Measurements from ENCODE around the gene RNF148. TPM values are rescaled to one million over a fixed set of nuclear protein-coding genes. Genes with fewer than 3 reads are reported as not detected.
"Not testable (repeated sequence)": the region's sequence is repeated elsewhere in the genome, so short reads cannot be mapped to it uniquely, and the experiment has no call there.

Gene RNF148
- total and polyA plus RNA-seq, 5 donors from 2014 or later = not detected

- not testable (repeated sequence) for DNase-seq; H3K4me1 ChIP-seq (ENCODE audit: control insufficient read depth, insufficient read depth, low read length, poor library complexity, severe bottlenecking)
- peaks cover 4 to 21% (median 9%) of the 10 kb centered on the region in 7 donors for H3K9me3 Mint-ChIP-seq
Measured at GRCh38 chr7:122679269-122679709, 23.4 kb downstream of the RNF148 start.

GRCh38 chr7:122677149-122677548 lies 25.6 kb downstream of the RNF148 start:
- H3K27ac Mint-ChIP-seq = no peak overlapping the region
- Histone ChIP-seq H3K36me3 (ENCODE audit: control insufficient read depth, insufficient read depth, low read length) (no peaks in the 10 kb centered on the region), H3K9me3 (ENCODE audit: control insufficient read depth in 2 of 2, low read length in 2 of 2) (peaks cover 0 to 2% of the 10 kb centered on the region in 2 experiments), H3K27me3 (ENCODE audit: control insufficient read depth, insufficient read depth, low read length) (no peaks in the 10 kb centered on the region), H3K4me1 (ENCODE audit: control insufficient read depth, insufficient read depth, low read length, poor library complexity, severe bottlenecking) (no peaks in the 10 kb centered on the region), H3K27ac (ENCODE audit: insufficient read depth, low read length, poor library complexity, severe bottlenecking) (no peak overlapping the region), H3K4me3 (ENCODE audit: low read depth, low read length) (no peak overlapping the region)
- DNase-seq (no peak), ATAC-seq (ENCODE audit: low read depth in 2 of 2) (no peak)
- H3K9me3 Mint-ChIP-seq = peaks cover 4 to 20% (median 9%) of the 10 kb centered on the region in 7 donors
- no peaks in the 10 kb centered on the region for H3K36me3 Mint-ChIP-seq
- no peaks in the 10 kb centered on the region for H3K27me3 Mint-ChIP-seq
- H3K4me3 Mint-ChIP-seq = no peak overlapping the region
- no peaks in the 10 kb centered on the region for H3K4me1 Mint-ChIP-seq

More at GRCh38 chr7:122679269-122679709, 23.4 kb downstream of the RNF148 start:
- H3K4me3 Mint-ChIP-seq; H3K4me1 Mint-ChIP-seq; H3K27me3 ChIP-seq (ENCODE audit: control insufficient read depth, insufficient read depth, low read length); ATAC-seq (ENCODE audit: low read depth in 2 of 2); H3K36me3 ChIP-seq (ENCODE audit: control insufficient read depth, insufficient read depth, low read length); H3K9me3 ChIP-seq (ENCODE audit: control insufficient read depth in 2 of 2, low read length in 2 of 2); H3K27me3 Mint-ChIP-seq; H3K27ac ChIP-seq (ENCODE audit: insufficient read depth, low read length, poor library complexity, severe bottlenecking); H3K36me3 Mint-ChIP-seq; H3K4me3 ChIP-seq (ENCODE audit: low read depth, low read length); H3K27ac Mint-ChIP-seq: not testable (repeated sequence)

- Histone ChIP-seq H3K4me3 (ENCODE audit: low read depth, low read length) (no peak overlapping the region), H3K27ac (ENCODE audit: insufficient read depth, low read length, poor library complexity, severe bottlenecking) (no peak overlapping the region), H3K4me1 (ENCODE audit: control insufficient read depth, insufficient read depth, low read length, poor library complexity, severe bottlenecking) (no peaks in the 10 kb centered on the region), H3K36me3 (ENCODE audit: control insufficient read depth, insufficient read depth, low read length) (no peaks in the 10 kb centered on the region), H3K27me3 (ENCODE audit: control insufficient read depth, insufficient read depth, low read length) (no peaks in the 10 kb centered on the region), H3K9me3 (ENCODE audit: control insufficient read depth in 2 of 2, low read length in 2 of 2) (peaks cover 0 to 2% of the 10 kb centered on the region in 2 experiments)
- H3K36me3 Mint-ChIP-seq = no peaks in the 10 kb centered on the region
- H3K27me3 Mint-ChIP-seq = no peaks in the 10 kb centered on the region
- H3K27ac Mint-ChIP-seq = no peak overlapping the region
- ATAC-seq (ENCODE audit: low read depth in 2 of 2) = no peak
- H3K4me1 Mint-ChIP-seq = no peaks in the 10 kb centered on the region
- H3K4me3 Mint-ChIP-seq = no peak overlapping the region
- DNase-seq = no peak
- H3K9me3 Mint-ChIP-seq = peaks cover 4 to 23% (median 8%) of the 10 kb centered on the region in 7 donors
Measured at GRCh38 chr7:122676466-122676865, 26.3 kb downstream of the RNF148 start.

- Mint-ChIP-seq H3K4me3 (no peak overlapping the region), H3K4me1 (no peaks in the 10 kb centered on the region)
Measured at GRCh38 chr7:122675621-122676020, 27.1 kb downstream of the RNF148 start.

GRCh38 chr7:122675011-122675410 lies 27.7 kb downstream of the RNF148 start:
- H3K9me3 Mint-ChIP-seq = peaks cover 2 to 28% (median 10%) of the 10 kb centered on the region in 7 donors
- Histone ChIP-seq H3K4me3 (ENCODE audit: low read depth, low read length) (no peak overlapping the region), H3K27me3 (ENCODE audit: control insufficient read depth, insufficient read depth, low read length) (no peaks in the 10 kb centered on the region), H3K36me3 (ENCODE audit: control insufficient read depth, insufficient read depth, low read length) (no peaks in the 10 kb centered on the region), H3K27ac (ENCODE audit: insufficient read depth, low read length, poor library complexity, severe bottlenecking) (no peak overlapping the region), H3K4me1 (ENCODE audit: control insufficient read depth, insufficient read depth, low read length, poor library complexity, severe bottlenecking) (no peaks in the 10 kb centered on the region), H3K9me3 (ENCODE audit: control insufficient read depth in 2 of 2, low read length in 2 of 2) (peaks cover 0 to 2% of the 10 kb centered on the region in 2 experiments)
- H3K36me3 Mint-ChIP-seq = no peaks in the 10 kb centered on the region
- H3K4me3 Mint-ChIP-seq = no peak overlapping the region
- no peak for ATAC-seq (ENCODE audit: low read depth in 2 of 2)
- no peak overlapping the region for H3K27ac Mint-ChIP-seq
- H3K27me3 Mint-ChIP-seq = no peaks in the 10 kb centered on the region
- DNase-seq = no peak
- H3K4me1 Mint-ChIP-seq = no peaks in the 10 kb centered on the region

More at GRCh38 chr7:122675621-122676020, 27.1 kb downstream of the RNF148 start:
- Histone ChIP-seq H3K4me3 (ENCODE audit: low read depth, low read length) (no peak overlapping the region), H3K4me1 (ENCODE audit: control insufficient read depth, insufficient read depth, low read length, poor library complexity, severe bottlenecking) (no peaks in the 10 kb centered on the region), H3K36me3 (ENCODE audit: control insufficient read depth, insufficient read depth, low read length) (no peaks in the 10 kb centered on the region), H3K27ac (ENCODE audit: insufficient read depth, low read length, poor library complexity, severe bottlenecking) (no peak overlapping the region), H3K27me3 (ENCODE audit: control insufficient read depth, insufficient read depth, low read length) (no peaks in the 10 kb centered on the region), H3K9me3 (ENCODE audit: control insufficient read depth in 2 of 2, low read length in 2 of 2) (peaks cover 0 to 2% of the 10 kb centered on the region in 2 experiments)
- DNase-seq = no peak
- Mint-ChIP-seq H3K36me3 (no peaks in the 10 kb centered on the region), H3K27me3 (no peaks in the 10 kb centered on the region), H3K9me3 (peaks cover 4 to 27% (median 9%) of the 10 kb centered on the region in 7 donors), H3K27ac (no peak overlapping the region)
- no peak for ATAC-seq (ENCODE audit: low read depth in 2 of 2)

- Histone ChIP-seq H3K27ac (ENCODE audit: insufficient read depth, low read length, poor library complexity, severe bottlenecking) (no peak overlapping the region), H3K36me3 (ENCODE audit: control insufficient read depth, insufficient read depth, low read length) (no peaks in the 10 kb centered on the region), H3K27me3 (ENCODE audit: control insufficient read depth, insufficient read depth, low read length) (no peaks in the 10 kb centered on the region), H3K4me1 (ENCODE audit: control insufficient read depth, insufficient read depth, low read length, poor library complexity, severe bottlenecking) (no peaks in the 10 kb centered on the region), H3K4me3 (ENCODE audit: low read depth, low read length) (no peak overlapping the region), H3K9me3 (ENCODE audit: control insufficient read depth in 2 of 2, low read length in 2 of 2) (peaks cover 0 to 2% of the 10 kb centered on the region in 2 experiments)
- Mint-ChIP-seq H3K27ac (no peak overlapping the region), H3K4me1 (no peaks in the 10 kb centered on the region), H3K36me3 (no peaks in the 10 kb centered on the region), H3K27me3 (no peaks in the 10 kb centered on the region), H3K9me3 (peaks cover 2 to 28% (median 10%) of the 10 kb centered on the region in 7 donors), H3K4me3 (no peak overlapping the region)
- ATAC-seq (ENCODE audit: low read depth in 2 of 2) = no peak
- no peak for DNase-seq
Measured at GRCh38 chr7:122674502-122674901, 28.2 kb downstream of the RNF148 start.

- no peaks in the 10 kb centered on the region for H3K36me3 ChIP-seq (ENCODE audit: control insufficient read depth, insufficient read depth, low read length)
- H3K36me3 Mint-ChIP-seq = no peaks in the 10 kb centered on the region
- no peak overlapping the region for H3K27ac ChIP-seq (ENCODE audit: insufficient read depth, low read length, poor library complexity, severe bottlenecking)
- H3K9me3 ChIP-seq (ENCODE audit: control insufficient read depth in 2 of 2, low read length in 2 of 2) = peaks cover 0 to 2% of the 10 kb centered on the region in 2 experiments
- no peak overlapping the region for H3K4me3 Mint-ChIP-seq
- no peaks in the 10 kb centered on the region for H3K4me1 Mint-ChIP-seq
- no peak overlapping the region for H3K4me3 ChIP-seq (ENCODE audit: low read depth, low read length)
- ATAC-seq (ENCODE audit: low read depth in 2 of 2) = no peak
- no peaks in the 10 kb centered on the region for H3K27me3 Mint-ChIP-seq
- no peaks in the 10 kb centered on the region for H3K4me1 ChIP-seq (ENCODE audit: control insufficient read depth, insufficient read depth, low read length, poor library complexity, severe bottlenecking)
- H3K9me3 Mint-ChIP-seq = peaks cover 2 to 25% (median 7%) of the 10 kb centered on the region in 7 donors
- H3K27me3 ChIP-seq (ENCODE audit: control insufficient read depth, insufficient read depth, low read length) = no peaks in the 10 kb centered on the region
- no peak for DNase-seq
- no peak overlapping the region for H3K27ac Mint-ChIP-seq
Measured at GRCh38 chr7:122673951-122674350, 28.8 kb downstream of the RNF148 start.

- H3K4me3 Mint-ChIP-seq = no peak overlapping the region
- no peak overlapping the region for H3K4me3 ChIP-seq (ENCODE audit: low read depth, low read length)
- H3K27me3 Mint-ChIP-seq = no peaks in the 10 kb centered on the region
- DNase-seq (no peak), ATAC-seq (ENCODE audit: low read depth in 2 of 2) (no peak)
- H3K27ac Mint-ChIP-seq = no peak overlapping the region
- no peaks in the 10 kb centered on the region for H3K36me3 ChIP-seq (ENCODE audit: control insufficient read depth, insufficient read depth, low read length)
- H3K9me3 ChIP-seq (ENCODE audit: control insufficient read depth in 2 of 2, low read length in 2 of 2) = peaks cover 0 to 2% of the 10 kb centered on the region in 2 experiments
- H3K36me3 Mint-ChIP-seq = no peaks in the 10 kb centered on the region
- H3K4me1 Mint-ChIP-seq = no peaks in the 10 kb centered on the region
- H3K27me3 ChIP-seq (ENCODE audit: control insufficient read depth, insufficient read depth, low read length) = no peaks in the 10 kb centered on the region
- peaks cover 0 to 21% (median 7%) of the 10 kb centered on the region in 7 donors for H3K9me3 Mint-ChIP-seq
- no peaks in the 10 kb centered on the region for H3K4me1 ChIP-seq (ENCODE audit: control insufficient read depth, insufficient read depth, low read length, poor library complexity, severe bottlenecking)
- H3K27ac ChIP-seq (ENCODE audit: insufficient read depth, low read length, poor library complexity, severe bottlenecking) = no peak overlapping the region
Measured at GRCh38 chr7:122672536-122672935, 30.2 kb downstream of the RNF148 start.
